NCI-H2081 (cell line): ENCODE data around the gene ELOVL2.

Source experiments
- DNase-seq, 2 experiments: peaks; one replicate each; lab custom pipeline; 2025; lab: John Stamatoyannopoulos, UW

The ELOVL2 gene

GRCh38 chr6:11056871-11057270 is 12.8 kb upstream of the ELOVL2 start:
- DNase-seq: no peak

GRCh38 chr6:11055127-11055627 is 11.1 kb upstream of the ELOVL2 start:
- DNase-seq: no peak

GRCh38 chr6:11054722-11055121 is 10.6 kb upstream of the ELOVL2 start:
- DNase-seq: no peak

GRCh38 chr6:11053307-11053706 is 9.2 kb upstream of the ELOVL2 start:
- no peak for DNase-seq

- no peak for DNase-seq
Measured at GRCh38 chr6:11050731-11051130, 6.6 kb upstream of the ELOVL2 start.

- no peak for DNase-seq
Measured at GRCh38 chr6:11044712-11045167, 635 bp upstream of the ELOVL2 start.

- DNase-seq: peak in 1 of 2 experiments; percentile 41
Measured at GRCh38 chr6:11043378-11043960, 636 bp downstream of the ELOVL2 start.

- peak in 1 of 2 experiments; percentile 49 for DNase-seq
Measured at GRCh38 chr6:11042750-11043377, 1.2 kb downstream of the ELOVL2 start.

- no peak for DNase-seq
Measured at GRCh38 chr6:11042025-11042749, 1.9 kb downstream of the ELOVL2 start.

- peak in 1 of 2 experiments; percentile 24 for DNase-seq
Measured at GRCh38 chr6:11040134-11040533, 4.0 kb downstream of the ELOVL2 start.

- peak in 1 of 2 experiments; percentile 12 for DNase-seq
Measured at GRCh38 chr6:11039040-11039439, 5.1 kb downstream of the ELOVL2 start.

GRCh38 chr6:11036977-11037430 is 7.1 kb downstream of the ELOVL2 start:
- no peak for DNase-seq

GRCh38 chr6:11036351-11036740 is 7.8 kb downstream of the ELOVL2 start:
- DNase-seq: no peak

GRCh38 chr6:11035616-11036350 is 8.3 kb downstream of the ELOVL2 start:
- no peak for DNase-seq

GRCh38 chr6:11033825-11034224 is 10.3 kb downstream of the ELOVL2 start:
- no peak for DNase-seq

GRCh38 chr6:11030904-11031303 is 13.2 kb downstream of the ELOVL2 start:
- no peak for DNase-seq

GRCh38 chr6:11028959-11029358 is 15.1 kb downstream of the ELOVL2 start:
- no peak for DNase-seq

GRCh38 chr6:11027565-11028110 is 16.5 kb downstream of the ELOVL2 start:
- no peak for DNase-seq

- DNase-seq: no peak
Measured at GRCh38 chr6:11025921-11026635, 18.0 kb downstream of the ELOVL2 start.

GRCh38 chr6:11025130-11025529 is 19.0 kb downstream of the ELOVL2 start:
- DNase-seq: no peak

- DNase-seq: no peak
Measured at GRCh38 chr6:11023032-11023431, 21.1 kb downstream of the ELOVL2 start.
